Left lobe of liver (tissue), 2 donors: Measurements from ENCODE around the gene NEURL2. TPM values are rescaled to one million over a fixed set of nuclear protein-coding genes. Genes with fewer than 3 reads are reported as not detected.

ENCODE experiments used
- ATAC-seq: fragments of 200-7000 bp; cut with Tn5 transposase; one replicate; pipeline ENCODE4 v1.9.1; 2020; ENCODE audit warnings: mild to moderate bottlenecking, moderate library complexity
- DNase-seq: peaks from one replicate; pipeline ENCODE4 v3.0.0-alpha.2; 2020; ENCODE audit warnings: low spot score
- total RNA-seq: library from RNA; stranded (reverse); gene quantifications from one replicate; pipeline ENCODE4 v1.2.1, GENCODE V29; 2021
- donor health status: DM: no; HTN: no; CAD: no; lungs with moderate emphysema.
- donor health status: DM: no; HTN: yes; CAD: no.

Gene NEURL2
- total RNA-seq, 1 donor from 2014 or later: 6.9 TPM

DNA sequence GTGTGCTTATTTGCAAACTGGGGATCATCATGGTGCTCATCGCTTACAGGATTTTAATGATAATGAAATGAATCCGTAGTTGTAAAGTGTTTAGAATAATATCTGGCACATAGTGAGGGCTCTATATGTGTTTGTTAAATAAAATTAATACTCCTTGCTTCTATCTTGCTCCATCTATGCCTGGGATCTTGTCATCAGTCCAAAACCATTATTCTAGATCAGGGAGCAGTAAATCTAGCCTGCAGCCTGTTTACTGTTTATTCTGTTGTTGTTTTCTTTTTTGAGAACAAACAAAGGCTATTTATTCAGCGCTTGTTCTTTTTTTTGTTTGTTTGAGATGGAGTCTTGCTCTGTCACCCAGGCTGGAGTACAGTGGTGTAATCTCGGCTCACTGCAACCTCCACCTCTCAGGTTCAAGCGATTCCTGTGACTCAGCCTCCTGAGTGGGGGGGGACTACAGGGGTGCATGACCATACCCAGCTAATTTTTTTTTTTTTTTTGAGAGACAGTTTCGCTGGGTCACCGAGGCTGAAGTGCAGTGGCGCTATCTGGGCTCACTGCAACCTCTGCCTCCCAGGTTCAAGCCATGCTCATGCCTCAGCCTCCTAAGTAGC is 41.9 kb downstream of the NEURL2 start:
- ATAC-seq (no peak), DNase-seq (no peak)

DNA sequence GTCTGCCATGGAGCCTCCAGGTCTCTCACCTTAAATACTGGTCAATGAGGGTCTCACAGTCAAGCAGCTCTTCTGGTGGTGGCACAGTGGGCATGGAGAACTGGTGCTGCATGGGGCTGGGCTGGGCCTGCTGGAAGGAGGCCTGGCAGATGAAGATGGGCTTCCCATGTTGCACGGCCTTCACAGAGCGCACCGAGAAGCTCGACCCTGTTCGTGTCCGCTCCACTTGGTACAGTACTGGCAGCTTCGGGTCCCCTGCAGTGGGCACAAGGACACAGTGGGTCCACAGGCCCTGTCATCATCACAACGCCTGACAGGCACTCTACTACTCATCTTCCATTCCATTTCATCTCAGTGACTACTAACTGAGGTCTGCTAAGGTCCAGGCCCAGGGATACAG is 42.6 kb downstream of the NEURL2 start:
- ATAC-seq: no peak

DNA sequence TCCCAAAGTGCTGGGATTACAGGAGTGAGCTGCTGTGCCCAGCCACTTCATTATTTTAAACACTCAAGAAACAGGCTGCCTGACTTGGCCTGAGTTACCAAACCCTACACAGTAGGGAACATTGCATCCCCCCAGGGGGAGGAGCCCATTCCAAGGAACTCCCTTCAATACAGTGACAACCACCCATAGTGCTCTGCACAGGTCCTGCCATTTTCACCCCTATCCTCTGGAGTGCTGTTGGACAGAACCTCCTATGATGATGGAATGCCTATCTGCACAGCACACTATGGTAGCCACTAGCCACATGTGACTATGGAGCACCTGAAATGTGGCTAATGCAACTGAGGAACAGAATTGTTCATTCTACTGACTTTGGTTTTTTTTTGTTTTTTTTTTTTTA is 45.6 kb downstream of the NEURL2 start:
- ATAC-seq (no peak), DNase-seq (no peak)

More for the DNA sequence above, 42.6 kb downstream of the NEURL2 start:
- DNase-seq: no peak

GRCh38 chr20:45843506-45843905 is 47.5 kb downstream of the NEURL2 start:
- no peak for DNase-seq
- ATAC-seq: no peak

GRCh38 chr20:45842169-45842812 is 48.7 kb downstream of the NEURL2 start:
- DNase-seq (no peak), ATAC-seq (no peak)

DNA sequence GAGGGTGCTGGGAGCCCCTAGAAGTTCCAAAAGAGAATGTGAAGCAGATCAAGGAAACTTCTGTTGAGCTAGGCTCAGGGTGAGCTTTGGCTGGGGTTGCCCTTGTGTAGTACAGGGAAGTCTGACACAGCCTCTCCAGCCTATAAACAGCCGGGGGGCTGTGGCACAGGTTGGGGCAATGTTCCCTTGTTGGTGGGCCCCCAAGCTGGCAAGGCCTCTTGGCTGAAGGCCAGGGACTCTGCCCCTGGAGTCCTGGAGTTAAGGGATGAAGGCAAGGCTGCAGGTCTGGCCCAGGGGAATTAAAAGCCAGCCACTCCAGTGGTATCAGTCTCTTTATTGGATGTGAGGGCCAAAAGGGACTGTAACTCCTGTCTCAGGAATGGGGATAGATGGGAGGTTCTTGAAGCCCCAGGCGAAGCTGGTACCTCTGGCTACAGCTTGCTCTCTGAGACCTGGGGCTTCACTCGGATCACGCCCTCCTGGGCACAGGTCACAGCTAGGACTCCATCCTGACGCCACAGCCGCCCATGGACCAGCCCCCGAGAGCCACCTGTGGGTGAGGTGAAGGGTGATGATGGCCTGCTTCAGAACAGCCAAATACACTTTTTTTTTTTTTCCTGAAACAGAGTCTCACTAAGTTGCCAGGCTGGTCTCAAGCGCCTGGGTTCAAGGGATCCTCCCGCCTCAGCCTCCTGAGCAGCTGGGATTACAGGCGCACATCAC is 49.4 kb downstream of the NEURL2 start:
- no peak for DNase-seq
- ATAC-seq: no peak

DNA sequence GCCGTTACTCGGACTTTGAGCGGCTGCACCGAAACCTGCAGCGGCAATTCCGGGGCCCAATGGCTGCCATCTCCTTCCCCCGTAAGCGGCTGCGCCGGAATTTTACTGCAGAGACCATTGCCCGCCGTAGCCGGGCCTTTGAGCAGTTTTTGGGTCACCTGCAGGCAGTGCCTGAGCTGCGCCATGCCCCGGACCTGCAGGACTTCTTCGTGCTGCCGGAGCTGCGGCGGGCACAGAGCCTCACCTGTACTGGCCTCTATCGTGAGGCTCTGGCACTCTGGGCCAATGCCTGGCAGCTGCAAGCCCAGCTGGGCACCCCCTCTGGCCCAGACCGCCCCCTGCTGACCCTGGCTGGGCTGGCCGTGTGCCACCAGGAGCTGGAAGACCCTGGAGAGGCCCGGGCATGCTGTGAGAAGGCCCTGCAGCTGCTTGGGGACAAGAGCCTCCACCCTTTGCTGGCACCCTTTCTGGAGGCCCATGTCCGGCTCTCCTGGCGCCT is 50.3 kb downstream of the NEURL2 start:
- no peak for DNase-seq
- peak; percentile 11 for ATAC-seq

Other genes starting within 250 kb of the NEURL2 start
- not detected for gene WFDC11, start 221.0 kb downstream of the NEURL2 start, total RNA-seq
- gene WFDC13, start 189.2 kb downstream of the NEURL2 start, total RNA-seq: not detected
- not detected for gene WFDC10B, start 186.2 kb downstream of the NEURL2 start, total RNA-seq
- not detected for gene SPINT4, start 168.9 kb downstream of the NEURL2 start, total RNA-seq
- gene WFDC3, start 99.3 kb downstream of the NEURL2 start, total RNA-seq: not detected
- 10.3 TPM for gene DNTTIP1, start 99.3 kb downstream of the NEURL2 start, total RNA-seq
- 0.96 TPM for gene UBE2C, start 78.6 kb downstream of the NEURL2 start, total RNA-seq
- not detected for gene TNNC2, start 63.9 kb downstream of the NEURL2 start, total RNA-seq
- 7.9 TPM for gene SNX21, start 57.4 kb downstream of the NEURL2 start, total RNA-seq
- gene ACOT8, start 33.8 kb downstream of the NEURL2 start, total RNA-seq: 17.5 TPM
- gene ZSWIM3, start 33.6 kb downstream of the NEURL2 start, total RNA-seq: 1.6 TPM
- 2.7 TPM for gene ZSWIM1, start 10.0 kb downstream of the NEURL2 start, total RNA-seq
- gene SPATA25, start 3.6 kb downstream of the NEURL2 start, total RNA-seq: 4.2 TPM
- gene CTSA, start 127 bp upstream of the NEURL2 start, total RNA-seq: 68.3 TPM
- 18.8 TPM for gene PLTP, start 20.9 kb upstream of the NEURL2 start, total RNA-seq
- gene PCIF1, start 43.5 kb upstream of the NEURL2 start, total RNA-seq: 11.2 TPM
- gene ZNF335, start 81.0 kb upstream of the NEURL2 start, total RNA-seq: 7.6 TPM
- 1.6 TPM for gene MMP9, start 117.7 kb upstream of the NEURL2 start, total RNA-seq
- gene SLC12A5, start 138.0 kb upstream of the NEURL2 start, total RNA-seq: not detected
- gene NCOA5, start 198.8 kb upstream of the NEURL2 start, total RNA-seq: 8.2 TPM
- gene CD40, start 227.1 kb upstream of the NEURL2 start, total RNA-seq: 6.6 TPM